Activated CD4-positive, CD25-positive, alpha-beta regulatory T cell treated with anti-CD3 and anti-CD28 coated beads, Interleukin-2, amount 50 U/mL, for 16 hours (primary cell): ENCODE measurements around the gene ANO10.

ENCODE experiments used
- DNase-seq: peaks from one replicate; pipeline ENCODE4 v3.0.0-alpha.2; 2020; ENCODE audit warnings: low read depth, low spot score

The ANO10 gene

GRCh38 chr3:43319376-43319775, 302.4 kb downstream of the ANO10 start:
- DNase-seq = no peak

GRCh38 chr3:43317461-43318316, 304.1 kb downstream of the ANO10 start:
- no peak for DNase-seq

- DNase-seq = no peak
These were observed 304.9 kb downstream of the ANO10 start for GRCh38 chr3:43316783-43317460.
